Activated naive CD4-positive, alpha-beta T cell treated with anti-CD3 and anti-CD28 coated beads for 36 hours (primary cell): ENCODE data around the gene EPHA6. TPM values are rescaled to one million over a fixed set of nuclear protein-coding genes. Genes with fewer than 3 reads are reported as not detected.

Experiments used
- CTCF ChIA-PET: fragments of 350-600 bp; sonication (Branson Sonifier 250); formaldehyde crosslinking; loops from one replicate; lab custom pipeline; 2021; ENCODE audit warnings: antibody characterized with exemption; lab: Charles Lee
- DNase-seq: peaks from one replicate; pipeline ENCODE4 v3.0.0-alpha.2; 2020
- H3K27ac Mint-ChIP-seq: one replicate; pipeline ENCODE4 v1.8.0; 2021; ENCODE audit warnings: mild to moderate bottlenecking, mixed read lengths
- H3K27me3 Mint-ChIP-seq: one replicate; pipeline ENCODE4 v1.8.0; 2021; ENCODE audit warnings: low read depth, mixed read lengths
- H3K36me3 Mint-ChIP-seq: one replicate; pipeline ENCODE4 v1.8.0; 2021; ENCODE audit warnings: low read depth, mixed read lengths
- H3K4me1 Mint-ChIP-seq: one replicate; pipeline ENCODE4 v1.8.0; 2021; ENCODE audit warnings: low read depth, mixed read lengths
- H3K4me3 Mint-ChIP-seq: one replicate; pipeline ENCODE4 v1.8.0; 2021; ENCODE audit warnings: mild to moderate bottlenecking, moderate library complexity, mixed read lengths
- H3K9me3 Mint-ChIP-seq: one replicate; pipeline ENCODE4 v1.8.0; 2021; ENCODE audit warnings: mixed read lengths
- intact Hi-C: fragments of 100-400 bp; cut with micrococcal nuclease; formaldehyde crosslinking; loops from one replicate; pipeline ENCODE4 v1.15.1; 2023
- total RNA-seq, 2 experiments: library from RNA; stranded (reverse); gene quantifications; one replicate each; pipeline ENCODE4 v1.2.3, GENCODE V29; 2021

The EPHA6 gene
- total RNA-seq, 2 experiments from 2014 or later = not detected

GRCh38 chr3:97359977-97360376, 545.6 kb downstream of the EPHA6 start:
- H3K9me3 Mint-ChIP-seq = peaks cover 7% of the 10 kb centered on the region
- intact Hi-C loops = no loop called here
- no peak overlapping the region for H3K4me3 Mint-ChIP-seq
- H3K4me1 Mint-ChIP-seq = no peaks in the 10 kb centered on the region
- H3K27me3 Mint-ChIP-seq = no peaks in the 10 kb centered on the region
- DNase-seq = no peak
- H3K36me3 Mint-ChIP-seq = no peaks in the 10 kb centered on the region
- CTCF ChIA-PET = no interaction called here
- H3K27ac Mint-ChIP-seq = no peak overlapping the region

- Mint-ChIP-seq H3K9me3 (peaks cover 7% of the 10 kb centered on the region), H3K27me3 (no peaks in the 10 kb centered on the region), H3K4me3 (no peak overlapping the region), H3K36me3 (no peaks in the 10 kb centered on the region), H3K27ac (no peak overlapping the region), H3K4me1 (no peaks in the 10 kb centered on the region)
- intact Hi-C loops = no loop called here
- DNase-seq = no peak
- CTCF ChIA-PET = no interaction called here
Measured at GRCh38 chr3:97360804-97361203, 546.4 kb downstream of the EPHA6 start.

GRCh38 chr3:97384583-97384982, 570.2 kb downstream of the EPHA6 start:
- no peak overlapping the region for H3K27ac Mint-ChIP-seq
- no peak overlapping the region for H3K4me3 Mint-ChIP-seq
- H3K27me3 Mint-ChIP-seq = no peaks in the 10 kb centered on the region
- intact Hi-C loops = no loop called here
- DNase-seq = no peak
- CTCF ChIA-PET = no interaction called here
- peaks cover 3% of the 10 kb centered on the region for H3K9me3 Mint-ChIP-seq
- no peaks in the 10 kb centered on the region for H3K36me3 Mint-ChIP-seq
- H3K4me1 Mint-ChIP-seq = no peaks in the 10 kb centered on the region

- CTCF ChIA-PET = no interaction called here
Measured at GRCh38 chr3:97388774-97389173, 574.4 kb downstream of the EPHA6 start.

GRCh38 chr3:97389936-97390335, 575.5 kb downstream of the EPHA6 start:
- H3K36me3 Mint-ChIP-seq = no peaks in the 10 kb centered on the region
- H3K4me3 Mint-ChIP-seq = no peak overlapping the region
- peaks cover 3% of the 10 kb centered on the region for H3K9me3 Mint-ChIP-seq
- CTCF ChIA-PET = interaction anchor here (0.5 kb wide), 1 partner anchor 12 kb away, joined by 3 read pairs; no protein-coding TSS in a partner anchor
- no peaks in the 10 kb centered on the region for H3K27me3 Mint-ChIP-seq
- intact Hi-C loops = no loop called here
- no peaks in the 10 kb centered on the region for H3K4me1 Mint-ChIP-seq
- DNase-seq = no peak
- no peak overlapping the region for H3K27ac Mint-ChIP-seq

More at GRCh38 chr3:97388774-97389173, 574.4 kb downstream of the EPHA6 start:
- H3K4me3 Mint-ChIP-seq = no peak overlapping the region
- no peaks in the 10 kb centered on the region for H3K4me1 Mint-ChIP-seq
- H3K27ac Mint-ChIP-seq = no peak overlapping the region
- no peak for DNase-seq
- H3K9me3 Mint-ChIP-seq = peaks cover 3% of the 10 kb centered on the region
- intact Hi-C loops = no loop called here
- H3K36me3 Mint-ChIP-seq = no peaks in the 10 kb centered on the region
- no peaks in the 10 kb centered on the region for H3K27me3 Mint-ChIP-seq

- no peaks in the 10 kb centered on the region for H3K36me3 Mint-ChIP-seq
- intact Hi-C loops = no loop called here
- H3K27me3 Mint-ChIP-seq = no peaks in the 10 kb centered on the region
- no peak for DNase-seq
- H3K27ac Mint-ChIP-seq = no peak overlapping the region
- H3K4me3 Mint-ChIP-seq = no peak overlapping the region
- H3K9me3 Mint-ChIP-seq = peaks cover 3% of the 10 kb centered on the region
- CTCF ChIA-PET = no interaction called here
- H3K4me1 Mint-ChIP-seq = no peaks in the 10 kb centered on the region
Measured at GRCh38 chr3:97391167-97391566, 576.8 kb downstream of the EPHA6 start.

- Mint-ChIP-seq H3K36me3 (no peaks in the 10 kb centered on the region), H3K4me1 (no peaks in the 10 kb centered on the region), H3K4me3 (no peak overlapping the region), H3K27me3 (no peaks in the 10 kb centered on the region), H3K9me3 (peaks cover 2% of the 10 kb centered on the region), H3K27ac (no peak overlapping the region)
- DNase-seq = no peak
- intact Hi-C loops = no loop called here
- CTCF ChIA-PET = no interaction called here
Measured at GRCh38 chr3:97409612-97410011, 595.2 kb downstream of the EPHA6 start.

GRCh38 chr3:97421565-97421964, 607.2 kb downstream of the EPHA6 start:
- Mint-ChIP-seq H3K27me3 (no peaks in the 10 kb centered on the region), H3K36me3 (no peaks in the 10 kb centered on the region), H3K4me1 (no peaks in the 10 kb centered on the region), H3K4me3 (no peak overlapping the region), H3K9me3 (peaks cover 11% of the 10 kb centered on the region), H3K27ac (no peak overlapping the region)
- intact Hi-C loops = no loop called here
- DNase-seq = no peak
- CTCF ChIA-PET = no interaction called here

- no peak for DNase-seq
- Mint-ChIP-seq H3K27me3 (no peaks in the 10 kb centered on the region), H3K36me3 (no peaks in the 10 kb centered on the region), H3K9me3 (peaks cover 15% of the 10 kb centered on the region), H3K27ac (no peak overlapping the region), H3K4me3 (no peak overlapping the region), H3K4me1 (no peaks in the 10 kb centered on the region)
- CTCF ChIA-PET = no interaction called here
- intact Hi-C loops = no loop called here
Measured at GRCh38 chr3:97425002-97425401, 610.6 kb downstream of the EPHA6 start.

- no peak overlapping the region for H3K4me3 Mint-ChIP-seq
- no peak overlapping the region for H3K27ac Mint-ChIP-seq
- intact Hi-C loops = no loop called here
- no peaks in the 10 kb centered on the region for H3K36me3 Mint-ChIP-seq
- H3K27me3 Mint-ChIP-seq = no peaks in the 10 kb centered on the region
- DNase-seq = no peak
- CTCF ChIA-PET = no interaction called here
- no peaks in the 10 kb centered on the region for H3K4me1 Mint-ChIP-seq
- H3K9me3 Mint-ChIP-seq = peaks cover 9% of the 10 kb centered on the region
Measured at GRCh38 chr3:97430601-97431000, 616.2 kb downstream of the EPHA6 start.

GRCh38 chr3:97432914-97433313, 618.5 kb downstream of the EPHA6 start:
- H3K36me3 Mint-ChIP-seq = no peaks in the 10 kb centered on the region
- no peak overlapping the region for H3K4me3 Mint-ChIP-seq
- no peak for DNase-seq
- no peaks in the 10 kb centered on the region for H3K27me3 Mint-ChIP-seq
- intact Hi-C loops = no loop called here
- no peaks in the 10 kb centered on the region for H3K4me1 Mint-ChIP-seq
- no peak overlapping the region for H3K27ac Mint-ChIP-seq
- no peaks in the 10 kb centered on the region for H3K9me3 Mint-ChIP-seq
- CTCF ChIA-PET = no interaction called here

GRCh38 chr3:97438131-97438530, 623.7 kb downstream of the EPHA6 start:
- no peaks in the 10 kb centered on the region for H3K4me1 Mint-ChIP-seq
- no peaks in the 10 kb centered on the region for H3K27me3 Mint-ChIP-seq
- DNase-seq = no peak
- H3K27ac Mint-ChIP-seq = no peak overlapping the region
- H3K36me3 Mint-ChIP-seq = no peaks in the 10 kb centered on the region
- CTCF ChIA-PET = no interaction called here
- intact Hi-C loops = no loop called here
- no peaks in the 10 kb centered on the region for H3K9me3 Mint-ChIP-seq
- no peak overlapping the region for H3K4me3 Mint-ChIP-seq

- Mint-ChIP-seq H3K27ac (no peak overlapping the region), H3K27me3 (no peaks in the 10 kb centered on the region), H3K4me3 (no peak overlapping the region), H3K36me3 (no peaks in the 10 kb centered on the region), H3K9me3 (no peaks in the 10 kb centered on the region), H3K4me1 (no peaks in the 10 kb centered on the region)
- CTCF ChIA-PET = interaction anchor here (0.6 kb wide), 1 partner anchor 270 kb away, joined by 3 read pairs; no protein-coding TSS in a partner anchor
- no peak for DNase-seq
- intact Hi-C loops = no loop called here
Measured at GRCh38 chr3:97439373-97439772, 625.0 kb downstream of the EPHA6 start.

GRCh38 chr3:97464035-97464434, 649.6 kb downstream of the EPHA6 start:
- H3K36me3 Mint-ChIP-seq = no peaks in the 10 kb centered on the region
- no peaks in the 10 kb centered on the region for H3K27me3 Mint-ChIP-seq
- no peaks in the 10 kb centered on the region for H3K4me1 Mint-ChIP-seq
- H3K9me3 Mint-ChIP-seq = no peaks in the 10 kb centered on the region
- intact Hi-C loops = no loop called here
- CTCF ChIA-PET = no interaction called here
- H3K27ac Mint-ChIP-seq = no peak overlapping the region
- H3K4me3 Mint-ChIP-seq = no peak overlapping the region
- DNase-seq = no peak
